Measurements from ENCODE around the gene ARID3A. TPM values are rescaled to one million over a fixed set of nuclear protein-coding genes. Genes with fewer than 3 reads are reported as not detected.
A peak's percentile ranks its signal among the peaks of the same experiment; 100 is the strongest.

The ARID3A gene
- total RNA-seq, 1 experiment from 2014 or later = 116 TPM

- H3K9me3 Mint-ChIP-seq = no peaks in the 10 kb centered on the region
- no peak overlapping the region; the same call in 1 of the 2 replicates for H3K27ac Mint-ChIP-seq
- no peak overlapping the region for H3K4me3 Mint-ChIP-seq
- no peaks in the 10 kb centered on the region for H3K4me1 Mint-ChIP-seq
- DNase-seq (ENCODE audit: low spot score) = peak; percentile 13
- no peak for ATAC-seq
- H3K36me3 Mint-ChIP-seq = peaks cover 18% of the 10 kb centered on the region
- ChIA-PET POLR2A (interaction anchor here (0.5 to 1.0 kb wide), 2 partner anchors 14 to 308 kb away, joined by 3 to 4 read pairs; no protein-coding TSS in a partner anchor), CTCF (interaction anchor here (0.6 to 1.4 kb wide), 6 partner anchors 20 to 124 kb away, joined by 3 to 4 read pairs (median 3); no protein-coding TSS in a partner anchor)
- H3K27me3 Mint-ChIP-seq (ENCODE audit: low read depth) = no peaks in the 10 kb centered on the region
- TF ChIP-seq SMAD4 (CRISPR knock-in tag; IDR thresholded peaks at IDR 0.05) (no peak), ZBTB43 (CRISPR knock-in tag; IDR thresholded peaks at IDR 0.05) (no peak), ESRRA (CRISPR knock-in tag; IDR thresholded peaks at IDR 0.05; ENCODE audit: borderline replicate concordance) (no peak), ZSCAN18 (CRISPR knock-in tag; IDR thresholded peaks at IDR 0.05) (no peak), ATF2 (CRISPR knock-in tag; IDR thresholded peaks at IDR 0.05; ENCODE audit: borderline replicate concordance, low read depth) (no peak), MAX (CRISPR knock-in tag; IDR thresholded peaks at IDR 0.05) (no peak), USF1 (CRISPR knock-in tag; IDR thresholded peaks at IDR 0.05) (no peak), EMX1 (CRISPR knock-in tag; IDR thresholded peaks at IDR 0.05) (no peak), AFF4 (CRISPR knock-in tag; IDR thresholded peaks at IDR 0.05; ENCODE audit: borderline replicate concordance) (no peak), FOXK1 (CRISPR knock-in tag; IDR thresholded peaks at IDR 0.05) (no peak), USF2 (CRISPR knock-in tag; IDR thresholded peaks at IDR 0.05) (no peak), IRF1 (CRISPR knock-in tag; IDR thresholded peaks at IDR 0.05) (no peak), NFATC4 (CRISPR knock-in tag; IDR thresholded peaks at IDR 0.05) (no peak), ATF3 (CRISPR knock-in tag; conservative IDR thresholded peaks at IDR 0.05) (no peak), NFYB (CRISPR knock-in tag; conservative IDR thresholded peaks at IDR 0.05; ENCODE audit: low read depth) (no peak), ZNF423 (CRISPR knock-in tag; IDR thresholded peaks at IDR 0.05) (no peak)
These were observed 64.9 kb downstream of the ARID3A start for GRCh38 chr19:990746-991145.

Measured in WTC11 (cell line).